GM12801 (cell line): ENCODE results near the gene WSCD2.

Source experiments
- CTCF ChIP-seq: IDR thresholded peaks from one replicate; pipeline ENCODE4 v1.5.1; 2011; ENCODE audit warnings: control low read depth; ENCODE audit not compliant: insufficient read length; ENCODE audit errors: extremely low read depth

The WSCD2 gene

GRCh38 chr12:108139454-108139853 is 10.4 kb downstream of the WSCD2 start:
- TF ChIP-seq CTCF: no peak

GRCh38 chr12:108140501-108140900 is 11.4 kb downstream of the WSCD2 start:
- no peak for TF ChIP-seq CTCF

- no peak for TF ChIP-seq CTCF
Measured at GRCh38 chr12:108141600-108142130, 12.6 kb downstream of the WSCD2 start.

- no peak for TF ChIP-seq CTCF
Measured at GRCh38 chr12:108143144-108143543, 14.1 kb downstream of the WSCD2 start.

- no peak for TF ChIP-seq CTCF
Measured at GRCh38 chr12:108144080-108144479, 15.0 kb downstream of the WSCD2 start.

GRCh38 chr12:108145011-108145410 is 15.9 kb downstream of the WSCD2 start:
- no peak for TF ChIP-seq CTCF

- TF ChIP-seq CTCF: no peak
Measured at GRCh38 chr12:108146035-108146893, 17.2 kb downstream of the WSCD2 start.
